ENCODE results near the gene FADS1. TPM values are rescaled to one million over a fixed set of nuclear protein-coding genes. Genes with fewer than 3 reads are reported as not detected.

FADS1 gene
- total RNA-seq, 1 donor from 2014 or later = 248 TPM

DNA sequence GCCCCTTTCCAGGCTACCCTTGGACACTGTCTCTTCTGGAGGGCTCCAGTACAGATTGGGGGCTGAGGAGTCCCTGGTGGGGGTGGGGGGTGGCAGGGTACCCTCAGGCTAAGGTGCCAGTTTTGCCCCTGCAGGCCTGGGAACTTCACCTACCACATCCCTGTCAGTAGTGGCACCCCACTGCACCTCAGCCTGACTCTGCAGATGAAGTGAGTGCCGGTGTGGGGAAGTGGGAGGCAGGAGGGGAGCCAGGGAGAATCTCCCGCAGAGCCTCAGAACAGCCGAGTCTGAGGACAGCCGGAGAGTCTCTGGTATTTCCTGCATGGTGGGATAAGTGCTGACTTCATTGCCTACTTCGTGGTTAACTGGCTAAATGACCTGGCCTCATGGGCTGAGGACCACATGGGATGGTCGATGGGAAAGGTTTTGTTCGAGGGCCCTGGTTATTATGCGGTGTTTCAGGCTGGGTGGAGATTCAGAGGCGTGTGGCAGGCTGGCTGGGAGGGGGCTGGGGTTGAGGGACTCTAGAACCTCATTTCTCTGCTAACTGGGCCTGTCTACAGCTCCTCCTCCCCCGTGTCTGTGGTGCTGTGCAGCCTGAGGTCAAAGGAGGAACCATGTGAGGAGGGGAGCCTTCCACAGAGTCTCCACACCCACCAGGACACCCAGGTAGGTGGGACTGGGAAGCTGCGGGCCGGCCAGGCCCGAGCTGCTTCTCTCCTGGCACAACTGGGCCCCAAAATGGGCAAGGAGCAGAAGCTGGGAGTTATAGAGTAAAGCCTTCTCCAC, 32.9 kb downstream of the FADS1 start:
- Mint-ChIP-seq H3K4me1 (no peaks in the 10 kb centered on the region), H3K4me3 (peak overlapping the region; percentile 65), H3K27ac (ENCODE audit: unreplicated experiment) (no peak overlapping the region), H3K36me3 (ENCODE audit: low read depth) (no peaks in the 10 kb centered on the region), H3K9me3 (no peaks in the 10 kb centered on the region), H3K27me3 (ENCODE audit: low read depth) (no peaks in the 10 kb centered on the region)
- no peak for DNase-seq (ENCODE audit: low read depth, low spot score)
- TF ChIP-seq, protein P1, sequence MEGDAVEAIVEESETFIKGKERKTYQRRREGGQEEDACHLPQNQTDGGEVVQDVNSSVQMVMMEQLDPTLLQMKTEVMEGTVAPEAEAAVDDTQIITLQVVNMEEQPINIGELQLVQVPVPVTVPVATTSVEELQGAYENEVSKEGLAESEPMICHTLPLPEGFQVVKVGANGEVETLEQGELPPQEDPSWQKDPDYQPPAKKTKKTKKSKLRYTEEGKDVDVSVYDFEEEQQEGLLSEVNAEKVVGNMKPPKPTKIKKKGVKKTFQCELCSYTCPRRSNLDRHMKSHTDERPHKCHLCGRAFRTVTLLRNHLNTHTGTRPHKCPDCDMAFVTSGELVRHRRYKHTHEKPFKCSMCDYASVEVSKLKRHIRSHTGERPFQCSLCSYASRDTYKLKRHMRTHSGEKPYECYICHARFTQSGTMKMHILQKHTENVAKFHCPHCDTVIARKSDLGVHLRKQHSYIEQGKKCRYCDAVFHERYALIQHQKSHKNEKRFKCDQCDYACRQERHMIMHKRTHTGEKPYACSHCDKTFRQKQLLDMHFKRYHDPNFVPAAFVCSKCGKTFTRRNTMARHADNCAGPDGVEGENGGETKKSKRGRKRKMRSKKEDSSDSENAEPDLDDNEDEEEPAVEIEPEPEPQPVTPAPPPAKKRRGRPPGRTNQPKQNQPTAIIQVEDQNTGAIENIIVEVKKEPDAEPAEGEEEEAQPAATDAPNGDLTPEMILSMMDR (conservative IDR thresholded peaks at IDR 0.05) = no peak

DNA sequence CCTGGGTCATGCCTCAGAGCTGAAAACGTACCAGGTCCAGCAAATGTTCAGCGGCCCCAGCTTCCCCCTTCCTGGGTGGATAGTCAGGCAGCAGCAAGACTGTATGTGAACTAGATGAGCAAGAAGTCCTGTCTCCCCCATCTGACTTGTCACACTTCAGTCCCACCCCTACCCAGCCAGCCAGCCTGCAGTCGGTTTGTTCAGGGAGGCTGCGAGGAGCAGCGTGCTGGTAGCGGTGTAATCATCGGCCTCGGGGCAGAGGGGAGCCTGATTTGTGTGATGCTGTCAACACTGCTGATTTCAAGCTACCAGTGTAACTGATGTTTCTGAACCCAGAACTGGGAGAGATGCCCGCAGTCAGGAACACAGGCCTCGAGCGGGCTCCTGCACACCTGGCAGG, 34.0 kb downstream of the FADS1 start:
- no peak overlapping the region for H3K27ac Mint-ChIP-seq (ENCODE audit: unreplicated experiment)
- H3K36me3 Mint-ChIP-seq (ENCODE audit: low read depth) = no peaks in the 10 kb centered on the region
- no peak for DNase-seq (ENCODE audit: low read depth, low spot score)

GRCh38 chr11:61782299-61782698, 34.5 kb downstream of the FADS1 start:
- no peaks in the 10 kb centered on the region for H3K36me3 Mint-ChIP-seq (ENCODE audit: low read depth)
- H3K4me1 Mint-ChIP-seq = no peaks in the 10 kb centered on the region
- no peak overlapping the region for H3K4me3 Mint-ChIP-seq
- peak overlapping the region; percentile 35 for H3K27ac Mint-ChIP-seq (ENCODE audit: unreplicated experiment)
- no peak for DNase-seq (ENCODE audit: low read depth, low spot score)
- no peaks in the 10 kb centered on the region for H3K27me3 Mint-ChIP-seq (ENCODE audit: low read depth)
- no peaks in the 10 kb centered on the region for H3K9me3 Mint-ChIP-seq
- TF ChIP-seq, protein P1 (conservative IDR thresholded peaks at IDR 0.05) = no peak

More for the DNA sequence above, 34.0 kb downstream of the FADS1 start:
- Mint-ChIP-seq H3K9me3 (no peaks in the 10 kb centered on the region), H3K4me1 (no peaks in the 10 kb centered on the region), H3K4me3 (no peak overlapping the region), H3K27me3 (ENCODE audit: low read depth) (no peaks in the 10 kb centered on the region)
- TF ChIP-seq, protein P1 (conservative IDR thresholded peaks at IDR 0.05) = no peak

DNA sequence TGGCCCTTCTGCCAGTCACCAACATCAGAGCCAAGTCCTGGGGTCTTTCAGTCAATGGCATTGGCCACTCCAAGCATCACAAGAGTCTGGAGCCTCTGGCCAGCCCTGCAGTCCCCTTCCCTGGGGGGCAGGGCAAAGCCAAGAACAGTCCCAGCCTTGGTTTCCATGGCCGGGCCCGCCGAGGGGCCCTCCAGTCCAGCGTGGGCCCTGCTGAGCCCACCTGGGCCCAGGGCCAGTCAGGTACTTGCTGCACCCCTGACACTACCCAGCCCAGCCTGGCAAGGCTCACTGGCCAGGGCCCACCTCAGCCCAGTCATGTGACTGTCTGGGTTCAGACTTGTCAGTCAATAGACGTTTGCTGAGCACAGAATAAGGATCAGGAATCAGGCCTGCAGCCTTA, 35.2 kb downstream of the FADS1 start:
- no peaks in the 10 kb centered on the region for H3K36me3 Mint-ChIP-seq (ENCODE audit: low read depth)
- no peaks in the 10 kb centered on the region for H3K27me3 Mint-ChIP-seq (ENCODE audit: low read depth)
- no peak for DNase-seq (ENCODE audit: low read depth, low spot score)
- no peak overlapping the region for H3K27ac Mint-ChIP-seq (ENCODE audit: unreplicated experiment)
- H3K9me3 Mint-ChIP-seq = no peaks in the 10 kb centered on the region
- TF ChIP-seq, protein P1 (conservative IDR thresholded peaks at IDR 0.05) = no peak
- H3K4me3 Mint-ChIP-seq = no peak overlapping the region
- H3K4me1 Mint-ChIP-seq = no peaks in the 10 kb centered on the region

DNA sequence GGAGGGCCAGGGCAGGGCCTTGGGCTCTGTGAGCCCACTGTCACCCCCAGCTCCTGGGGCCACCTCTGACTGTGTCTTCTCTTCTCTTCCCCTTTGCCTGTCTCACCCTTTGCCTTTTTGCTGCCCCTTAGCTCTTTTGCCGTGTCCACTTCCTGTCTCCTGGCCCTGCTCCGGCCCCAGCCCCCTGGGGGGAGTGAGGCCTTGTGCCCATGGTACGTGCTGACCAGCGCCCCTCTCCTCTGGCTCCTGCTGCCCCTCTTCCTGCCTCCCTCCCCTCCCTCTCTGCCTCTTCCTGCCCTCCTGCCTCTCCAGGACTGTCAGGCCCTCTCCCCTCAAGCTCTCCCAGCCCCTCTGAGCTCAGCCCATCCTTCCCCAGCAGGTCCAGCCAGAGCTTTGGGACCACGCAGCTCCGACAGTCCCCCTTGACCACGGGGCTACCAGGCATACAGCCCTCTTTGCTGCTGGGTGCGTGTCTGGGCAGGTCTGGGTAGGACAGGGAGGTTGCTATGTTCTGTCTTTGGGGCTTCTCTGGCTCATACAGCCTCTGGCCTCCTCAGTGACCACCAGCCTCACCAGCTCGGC, 36.1 kb downstream of the FADS1 start:
- Mint-ChIP-seq H3K4me3 (no peak overlapping the region), H3K4me1 (no peaks in the 10 kb centered on the region), H3K36me3 (ENCODE audit: low read depth) (no peaks in the 10 kb centered on the region), H3K27ac (ENCODE audit: unreplicated experiment) (no peak overlapping the region), H3K9me3 (no peaks in the 10 kb centered on the region), H3K27me3 (ENCODE audit: low read depth) (no peaks in the 10 kb centered on the region)
- TF ChIP-seq, protein P1 (conservative IDR thresholded peaks at IDR 0.05) = no peak
- no peak for DNase-seq (ENCODE audit: low read depth, low spot score)

Measured in neural crest cell (in vitro differentiated cells).